ENCODE measurements around the gene LZTFL1.

The LZTFL1 gene

GRCh38 chr3:45781271-45781670, 60.6 kb downstream of the LZTFL1 start:
- no peaks in the 10 kb centered on the region for H3K36me3 ChIP-seq (ENCODE audit: control insufficient read depth in 1 of 2, insufficient read depth in 2 of 2, low read length in 2 of 2)
- H3K27me3 ChIP-seq (ENCODE audit: low read depth, low read length): no peaks in the 10 kb centered on the region

GRCh38 chr3:45779746-45780735, 61.9 kb downstream of the LZTFL1 start:
- H3K4me3 ChIP-seq (ENCODE audit: low read depth in 1 of 2, low read length in 2 of 2): no peak overlapping the region
- no peaks in the 10 kb centered on the region for H3K27me3 ChIP-seq (ENCODE audit: low read depth, low read length)
- H3K9me3 ChIP-seq (ENCODE audit: control insufficient read depth in 1 of 2, low read length in 2 of 2): no peaks in the 10 kb centered on the region
- no peaks in the 10 kb centered on the region for H3K4me1 ChIP-seq (ENCODE audit: control insufficient read depth in 1 of 2, insufficient read depth in 2 of 2, low read length in 2 of 2)
- no peak overlapping the region for H3K27ac ChIP-seq (ENCODE audit: low read length)
- H3K36me3 ChIP-seq (ENCODE audit: control insufficient read depth in 1 of 2, insufficient read depth in 2 of 2, low read length in 2 of 2): no peaks in the 10 kb centered on the region

More at GRCh38 chr3:45781271-45781670, 60.6 kb downstream of the LZTFL1 start:
- Histone ChIP-seq H3K9me3 (ENCODE audit: control insufficient read depth in 1 of 2, low read length in 2 of 2) (no peaks in the 10 kb centered on the region), H3K4me3 (ENCODE audit: low read depth in 1 of 2, low read length in 2 of 2) (no peak overlapping the region), H3K27ac (ENCODE audit: low read length) (no peak overlapping the region), H3K4me1 (ENCODE audit: control insufficient read depth in 1 of 2, insufficient read depth in 2 of 2, low read length in 2 of 2) (no peaks in the 10 kb centered on the region)

GRCh38 chr3:45778761-45779201, 63.1 kb downstream of the LZTFL1 start:
- Histone ChIP-seq H3K4me1 (ENCODE audit: control insufficient read depth in 1 of 2, insufficient read depth in 2 of 2, low read length in 2 of 2) (no peaks in the 10 kb centered on the region), H3K9me3 (ENCODE audit: control insufficient read depth in 1 of 2, low read length in 2 of 2) (no peaks in the 10 kb centered on the region), H3K27me3 (ENCODE audit: low read depth, low read length) (no peaks in the 10 kb centered on the region), H3K36me3 (ENCODE audit: control insufficient read depth in 1 of 2, insufficient read depth in 2 of 2, low read length in 2 of 2) (no peaks in the 10 kb centered on the region), H3K4me3 (ENCODE audit: low read depth in 1 of 2, low read length in 2 of 2) (no peak overlapping the region), H3K27ac (ENCODE audit: low read length) (no peak overlapping the region)

- Histone ChIP-seq H3K27ac (ENCODE audit: low read length) (no peak overlapping the region), H3K9me3 (ENCODE audit: control insufficient read depth in 1 of 2, low read length in 2 of 2) (no peaks in the 10 kb centered on the region), H3K4me3 (ENCODE audit: low read depth in 1 of 2, low read length in 2 of 2) (no peak overlapping the region), H3K36me3 (ENCODE audit: control insufficient read depth in 1 of 2, insufficient read depth in 2 of 2, low read length in 2 of 2) (no peaks in the 10 kb centered on the region), H3K4me1 (ENCODE audit: control insufficient read depth in 1 of 2, insufficient read depth in 2 of 2, low read length in 2 of 2) (no peaks in the 10 kb centered on the region), H3K27me3 (ENCODE audit: low read depth, low read length) (no peaks in the 10 kb centered on the region)
Measured at GRCh38 chr3:45777746-45778386, 64.1 kb downstream of the LZTFL1 start.

- no peaks in the 10 kb centered on the region for H3K9me3 ChIP-seq (ENCODE audit: control insufficient read depth in 1 of 2, low read length in 2 of 2)
- no peaks in the 10 kb centered on the region for H3K36me3 ChIP-seq (ENCODE audit: control insufficient read depth in 1 of 2, insufficient read depth in 2 of 2, low read length in 2 of 2)
- H3K4me3 ChIP-seq (ENCODE audit: low read depth in 1 of 2, low read length in 2 of 2): no peak overlapping the region
- H3K27me3 ChIP-seq (ENCODE audit: low read depth, low read length): no peaks in the 10 kb centered on the region
- H3K27ac ChIP-seq (ENCODE audit: low read length): no peak overlapping the region
- H3K4me1 ChIP-seq (ENCODE audit: control insufficient read depth in 1 of 2, insufficient read depth in 2 of 2, low read length in 2 of 2): no peaks in the 10 kb centered on the region
Measured at GRCh38 chr3:45777111-45777745, 64.7 kb downstream of the LZTFL1 start.

GRCh38 chr3:45776611-45777010, 65.3 kb downstream of the LZTFL1 start:
- H3K4me3 ChIP-seq (ENCODE audit: low read depth in 1 of 2, low read length in 2 of 2): no peak overlapping the region
- H3K4me1 ChIP-seq (ENCODE audit: control insufficient read depth in 1 of 2, insufficient read depth in 2 of 2, low read length in 2 of 2): no peaks in the 10 kb centered on the region
- H3K9me3 ChIP-seq (ENCODE audit: control insufficient read depth in 1 of 2, low read length in 2 of 2): no peaks in the 10 kb centered on the region
- H3K36me3 ChIP-seq (ENCODE audit: control insufficient read depth in 1 of 2, insufficient read depth in 2 of 2, low read length in 2 of 2): no peaks in the 10 kb centered on the region
- no peak overlapping the region for H3K27ac ChIP-seq (ENCODE audit: low read length)
- no peaks in the 10 kb centered on the region for H3K27me3 ChIP-seq (ENCODE audit: low read depth, low read length)

GRCh38 chr3:45776301-45776595, 65.7 kb downstream of the LZTFL1 start:
- Histone ChIP-seq H3K27ac (ENCODE audit: low read length) (no peak overlapping the region), H3K9me3 (ENCODE audit: control insufficient read depth in 1 of 2, low read length in 2 of 2) (no peaks in the 10 kb centered on the region), H3K36me3 (ENCODE audit: control insufficient read depth in 1 of 2, insufficient read depth in 2 of 2, low read length in 2 of 2) (no peaks in the 10 kb centered on the region), H3K4me3 (ENCODE audit: low read depth in 1 of 2, low read length in 2 of 2) (no peak overlapping the region), H3K4me1 (ENCODE audit: control insufficient read depth in 1 of 2, insufficient read depth in 2 of 2, low read length in 2 of 2) (no peaks in the 10 kb centered on the region), H3K27me3 (ENCODE audit: low read depth, low read length) (no peaks in the 10 kb centered on the region)

- no peak overlapping the region for H3K27ac ChIP-seq (ENCODE audit: low read length)
Measured at GRCh38 chr3:45775571-45776300, 66.2 kb downstream of the LZTFL1 start.

GRCh38 chr3:45774581-45775521, 67.1 kb downstream of the LZTFL1 start:
- H3K27me3 ChIP-seq (ENCODE audit: low read depth, low read length): no peaks in the 10 kb centered on the region
- no peaks in the 10 kb centered on the region for H3K9me3 ChIP-seq (ENCODE audit: control insufficient read depth in 1 of 2, low read length in 2 of 2)
- H3K4me1 ChIP-seq (ENCODE audit: control insufficient read depth in 1 of 2, insufficient read depth in 2 of 2, low read length in 2 of 2): no peaks in the 10 kb centered on the region
- no peak overlapping the region for H3K4me3 ChIP-seq (ENCODE audit: low read depth in 1 of 2, low read length in 2 of 2)
- no peaks in the 10 kb centered on the region for H3K36me3 ChIP-seq (ENCODE audit: control insufficient read depth in 1 of 2, insufficient read depth in 2 of 2, low read length in 2 of 2)
- H3K27ac ChIP-seq (ENCODE audit: low read length): no peak overlapping the region

More at GRCh38 chr3:45775571-45776300, 66.2 kb downstream of the LZTFL1 start:
- Histone ChIP-seq H3K9me3 (ENCODE audit: control insufficient read depth in 1 of 2, low read length in 2 of 2) (no peaks in the 10 kb centered on the region), H3K27me3 (ENCODE audit: low read depth, low read length) (no peaks in the 10 kb centered on the region), H3K4me1 (ENCODE audit: control insufficient read depth in 1 of 2, insufficient read depth in 2 of 2, low read length in 2 of 2) (no peaks in the 10 kb centered on the region), H3K4me3 (ENCODE audit: low read depth in 1 of 2, low read length in 2 of 2) (no peak overlapping the region), H3K36me3 (ENCODE audit: control insufficient read depth in 1 of 2, insufficient read depth in 2 of 2, low read length in 2 of 2) (no peaks in the 10 kb centered on the region)

- H3K27me3 ChIP-seq (ENCODE audit: low read depth, low read length): no peaks in the 10 kb centered on the region
- H3K27ac ChIP-seq (ENCODE audit: low read length): no peak overlapping the region
- no peaks in the 10 kb centered on the region for H3K9me3 ChIP-seq (ENCODE audit: control insufficient read depth in 1 of 2, low read length in 2 of 2)
- H3K36me3 ChIP-seq (ENCODE audit: control insufficient read depth in 1 of 2, insufficient read depth in 2 of 2, low read length in 2 of 2): no peaks in the 10 kb centered on the region
- H3K4me1 ChIP-seq (ENCODE audit: control insufficient read depth in 1 of 2, insufficient read depth in 2 of 2, low read length in 2 of 2): no peaks in the 10 kb centered on the region
- no peak overlapping the region for H3K4me3 ChIP-seq (ENCODE audit: low read depth in 1 of 2, low read length in 2 of 2)
Measured at GRCh38 chr3:45773714-45774449, 68.0 kb downstream of the LZTFL1 start.

Measured in muscle layer of duodenum (tissue), 2 donors.